Uterus (tissue), 4 donors: ENCODE data around the gene GDNF. TPM values are rescaled to one million over a fixed set of nuclear protein-coding genes. Genes with fewer than 3 reads are reported as not detected.

Experiments
- DNase-seq, 2 donors: peaks; one replicate each; pipeline ENCODE4 v3.0.0-alpha.2; 2019 to 2020
- H3K27ac ChIP-seq, 2 donors: fragments of 200-600 bp; sonication (generic); 1 replicate in 1 of 2; 2 replicates in 1 of 2; pipeline ENCODE4 v1.5.1; 2016 to 2018
- H3K27me3 ChIP-seq, 2 donors: fragments of 200-600 bp; sonication (generic); one replicate each; pipeline ENCODE4 v1.5.1; 2018 to 2019; ENCODE audit warnings: control low read depth in 1 of 2
- H3K36me3 ChIP-seq, 2 donors: fragments of 200-600 bp; sonication (generic); one replicate each; pipeline ENCODE4 v1.5.1; 2019; ENCODE audit warnings: control low read depth in 1 of 2
- H3K4me1 ChIP-seq, 2 donors: fragments of 200-600 bp; sonication (generic); one replicate each; pipeline ENCODE4 v1.5.1; 2018 to 2019; ENCODE audit warnings: control low read depth in 1 of 2
- H3K4me3 ChIP-seq, 2 donors: fragments of 200-600 bp; sonication (generic); 1 replicate in 1 of 2; 2 replicates in 1 of 2; pipeline ENCODE4 v1.5.1; 2018 to 2019; ENCODE audit warnings: mild to moderate bottlenecking in 1 of 2
- H3K9me3 ChIP-seq, 2 donors: fragments of 200-600 bp; sonication (generic); one replicate each; pipeline ENCODE4 v1.5.1; 2019; ENCODE audit warnings: control low read depth in 1 of 2
- CTCF ChIP-seq, 4 experiments: fragments of 200-600 bp in 2 of 4; fragments of 450-650 bp in 2 of 4; sonication (generic) in 2 of 4; IDR thresholded peaks; one replicate each; pipeline ENCODE4 v1.5.1; 2016 to 2019; ENCODE audit warnings: antibody characterized with exemption in 4 of 4, mild to moderate bottlenecking in 2 of 4, moderate library complexity in 1 of 4
- POLR2A ChIP-seq, 2 donors: fragments of 450-650 bp; IDR thresholded peaks; one replicate each; pipeline ENCODE4 v1.6.1; 2016; ENCODE audit warnings: antibody characterized with exemption in 2 of 2, mild to moderate bottlenecking in 1 of 2, moderate library complexity in 1 of 2
- intact Hi-C: fragments of 100-400 bp; cut with DNase I; formaldehyde crosslinking; loops from one replicate; pipeline ENCODE4 v1.15.1; 2023; ENCODE audit warnings: low total_unique reads
- total RNA-seq, 4 donors: library from RNA; depleted of rRNA in 3 of 4; stranded (reverse); fragments of >200 nt in 3 of 4; gene quantifications; one replicate each; pipeline versions ENCODE4 v1.1.0 to v1.2.4, GENCODE V29; 2014 to 2023
- donor health status: DM: yes; HTN: yes; CAD: no.

Gene GDNF
- total RNA-seq, 4 donors from 2014 or later = 0.77 to 1.0 (median 0.85) TPM; not detected in 1

GRCh38 chr5:37840053-37841034 is 503 bp upstream of the GDNF start:
- Histone ChIP-seq H3K4me1 (no peaks in the 10 kb centered on the region), H3K27ac (peak overlapping the region; percentile 21 to 61), H3K4me3 (peak overlapping the region; percentile 29 to 46), H3K27me3 (no peaks in the 10 kb centered on the region), H3K9me3 (no peaks in the 10 kb centered on the region), H3K36me3 (no peaks in the 10 kb centered on the region)
- TF ChIP-seq CTCF (IDR thresholded peaks at IDR 0.05) = peak in 1 of 4 experiments; percentile 14
- TF ChIP-seq POLR2A (IDR thresholded peaks at IDR 0.05) = no peak
- DNase-seq = peak in 1 of 2 donors; percentile 36
- intact Hi-C loops = no loop called here

GRCh38 chr5:37838933-37839341 is 904 bp downstream of the GDNF start:
- TF ChIP-seq POLR2A (IDR thresholded peaks at IDR 0.05) = no peak
- TF ChIP-seq CTCF (IDR thresholded peaks at IDR 0.05) = no peak
- Histone ChIP-seq H3K4me1 (peaks cover 0 to 4% of the 10 kb centered on the region in 2 donors), H3K36me3 (no peaks in the 10 kb centered on the region), H3K27ac (peak overlapping the region in 1 of 2 donors; percentile 61), H3K4me3 (peak overlapping the region; percentile 29 to 46), H3K9me3 (no peaks in the 10 kb centered on the region), H3K27me3 (no peaks in the 10 kb centered on the region)
- intact Hi-C loops = no loop called here
- DNase-seq = no peak

- Histone ChIP-seq H3K27ac (peak overlapping the region in 1 of 2 donors; percentile 53), H3K36me3 (no peaks in the 10 kb centered on the region), H3K27me3 (no peaks in the 10 kb centered on the region), H3K9me3 (no peaks in the 10 kb centered on the region), H3K4me3 (peak overlapping the region; percentile 10 to 46), H3K4me1 (peaks cover 0 to 4% of the 10 kb centered on the region in 2 donors)
- intact Hi-C loops = no loop called here
- TF ChIP-seq CTCF (IDR thresholded peaks at IDR 0.05) (no peak), POLR2A (IDR thresholded peaks at IDR 0.05) (no peak)
- DNase-seq = peak in 1 of 2 donors; percentile 18
These were observed 1.5 kb downstream of the GDNF start for GRCh38 chr5:37838152-37838932.

- TF ChIP-seq CTCF (IDR thresholded peaks at IDR 0.05) (peak; percentile 63 to 80 (median 74)), POLR2A (IDR thresholded peaks at IDR 0.05) (no peak)
- H3K27ac ChIP-seq = peak overlapping the region in 1 of 2 donors; percentile 53
- H3K4me1 ChIP-seq = peaks cover 0 to 4% of the 10 kb centered on the region in 2 donors
These were observed 2.3 kb downstream of the GDNF start for GRCh38 chr5:37837414-37838032.

More at GRCh38 chr5:37837414-37838032, 2.3 kb downstream of the GDNF start:
- peak overlapping the region; percentile 20 to 46 for H3K4me3 ChIP-seq
- DNase-seq = peak; percentile 52 to 80
- intact Hi-C loops = no loop called here
- H3K27me3 ChIP-seq = no peaks in the 10 kb centered on the region
- no peaks in the 10 kb centered on the region for H3K36me3 ChIP-seq
- H3K9me3 ChIP-seq = no peaks in the 10 kb centered on the region
